OCI-LY7 (cell line): ENCODE data around the gene TOX3. TPM values are rescaled to one million over a fixed set of nuclear protein-coding genes. Genes with fewer than 3 reads are reported as not detected.

Experiments used
- BruUV-seq: library from RNA; stranded (reverse); fragments of 400-500 nt; replicated peaks from 2 replicates; lab custom pipeline; 2021; lab: Mats Ljungman, UMichigan
- CTCF ChIA-PET: fragments of 300-600 bp; sonication (Branson Sonifier 250); formaldehyde crosslinking; loops from one replicate; lab custom pipeline; 2022; ENCODE audit warnings: antibody characterized with exemption; ENCODE audit not compliant: unreplicated experiment; lab: Charles Lee
- POLR2A ChIA-PET: fragments of 300-600 bp; sonication (Branson Sonifier 250); formaldehyde crosslinking; loops from one replicate; lab custom pipeline; 2022; ENCODE audit warnings: antibody characterized with exemption; lab: Charles Lee
- DNase-seq: peaks from one replicate; pipeline ENCODE4 v3.0.0-alpha.2; 2015; ENCODE audit warnings: low spot score
- H2AFZ ChIP-seq: fragments of 200-600 bp; sonication (generic), shearing (Covaris generic); 2 replicates; pipeline ENCODE4 v1.6.1; 2014; ENCODE audit warnings: mild to moderate bottlenecking, antibody characterized with exemption, low read length, moderate library complexity
- H3K27ac ChIP-seq: fragments of 200-600 bp; sonication (generic); 2 replicates; pipeline ENCODE4 v1.5.1; 2014; ENCODE audit warnings: mixed run types, low read depth, mild to moderate bottlenecking, moderate library complexity, low read length, inconsistent platforms; ENCODE audit not compliant: poor library complexity, severe bottlenecking
- H3K36me3 ChIP-seq: fragments of 200-600 bp; sonication (generic); 2 replicates; pipeline ENCODE4 v1.6.1; 2014; ENCODE audit warnings: mild to moderate bottlenecking, antibody characterized with exemption, low read length, moderate library complexity, mixed read lengths; ENCODE audit not compliant: insufficient read depth
- H3K4me1 ChIP-seq: fragments of 200-600 bp; sonication (generic); 2 replicates; pipeline ENCODE4 v1.5.1; 2014; ENCODE audit warnings: mild to moderate bottlenecking, low read length; ENCODE audit not compliant: insufficient read depth, poor library complexity, severe bottlenecking
- H3K4me2 ChIP-seq: fragments of 200-600 bp; sonication (generic); 2 replicates; pipeline ENCODE4 v1.6.1; 2014; ENCODE audit warnings: mild to moderate bottlenecking, low read length
- H3K4me3 ChIP-seq: fragments of 200-600 bp; sonication (generic); 2 replicates; pipeline ENCODE4 v1.5.1; 2014; ENCODE audit warnings: mild to moderate bottlenecking, low read depth, low read length; ENCODE audit not compliant: poor library complexity, severe bottlenecking
- H3K79me2 ChIP-seq: fragments of 200-600 bp; sonication (generic); 2 replicates; pipeline ENCODE4 v1.6.1; 2016; ENCODE audit warnings: low read depth, mild to moderate bottlenecking, low read length, moderate library complexity, mixed read lengths; ENCODE audit not compliant: insufficient read depth
- H3K9me2 ChIP-seq: fragments of 200-600 bp; sonication (generic); 2 replicates; pipeline ENCODE4 v1.6.1; 2016; ENCODE audit warnings: mild to moderate bottlenecking, low read length, mixed read lengths; ENCODE audit not compliant: insufficient read depth
- H3K9me3 ChIP-seq: fragments of 200-600 bp; sonication (generic); 2 replicates; pipeline ENCODE4 v1.6.1; 2014; ENCODE audit warnings: mild to moderate bottlenecking, mixed run types, low read length, mixed read lengths
- H4K20me1 ChIP-seq: fragments of 200-600 bp; sonication (generic); 2 replicates; pipeline ENCODE4 v1.6.1; 2014; ENCODE audit warnings: mild to moderate bottlenecking, antibody characterized with exemption, low read length, moderate library complexity, mixed read lengths; ENCODE audit not compliant: insufficient read depth
- CTCF ChIP-seq: fragments of 200-600 bp; sonication (generic); conservative IDR thresholded peaks from 2 replicates; pipeline ENCODE4 v1.5.1; 2014; ENCODE audit warnings: mild to moderate bottlenecking, antibody characterized with exemption, low read length, moderate library complexity, mixed read lengths
- EZH2phosphoT487 ChIP-seq: fragments of 200-600 bp; sonication (generic); IDR thresholded peaks from 2 replicates; pipeline ENCODE4 v1.6.1; 2018; ENCODE audit warnings: low read depth, borderline replicate concordance, mild to moderate bottlenecking, mixed run types, antibody characterized with exemption, low read length, moderate library complexity, mixed read lengths
- intact Hi-C: fragments of 100-400 bp; cut with micrococcal nuclease; formaldehyde crosslinking; loops from one replicate; pipeline ENCODE4 v1.10.0; 2022; ENCODE audit not compliant: unreplicated experiment
- total RNA-seq, 2 experiments: library from RNA; depleted of rRNA in 1 of 2; stranded (reverse); fragments of >200 nt in 1 of 2; shearing (Covaris generic) in 1 of 2; gene quantifications; 2 replicates each; pipeline ENCODE4 v1.2.3, GENCODE V29; 2014 to 2022

TOX3 gene
- total RNA-seq, 2 experiments from 2014 or later, result not detected

GRCh38 chr16:52577130-52577706 lies 30.3 kb upstream of the TOX3 start:
- H4K20me1 ChIP-seq, result no peaks in the 10 kb centered on the region
- H3K9me3 ChIP-seq, result no peaks in the 10 kb centered on the region
- H3K4me1 ChIP-seq, result peaks cover 17% of the 10 kb centered on the region
- no peak overlapping the region for H3K4me2 ChIP-seq
- no peak overlapping the region for H3K27ac ChIP-seq
- no peak overlapping the region for H3K4me3 ChIP-seq
- no peaks in the 10 kb centered on the region for H3K79me2 ChIP-seq
- ChIA-PET CTCF (no interaction called here), POLR2A (interaction anchor here (0.5 to 1.1 kb wide), 2 partner anchors 9 to 17 kb away, joined by 5 to 6 read pairs; no protein-coding TSS in a partner anchor)
- H3K36me3 ChIP-seq, result no peaks in the 10 kb centered on the region
- no peaks in the 10 kb centered on the region for H3K9me2 ChIP-seq
- TF ChIP-seq EZH2phosphoT487 (no peak), CTCF (no peak)
- H2AFZ ChIP-seq, result peak overlapping the region; percentile 3; the same call in 1 of the 2 replicates
- no TSS peak for BruUV-seq
- peak; percentile 56 for DNase-seq
- intact Hi-C loops, result no loop called here

- BruUV-seq, result no TSS peak
- TF ChIP-seq EZH2phosphoT487 (no peak), CTCF (no peak)
- no peak for DNase-seq
- no peak overlapping the region for H2AFZ ChIP-seq
- H3K4me1 ChIP-seq, result peaks cover 17% of the 10 kb centered on the region
- H3K27ac ChIP-seq, result no peak overlapping the region
- H3K9me3 ChIP-seq, result no peaks in the 10 kb centered on the region
- ChIA-PET POLR2A (no interaction called here), CTCF (no interaction called here)
- H3K79me2 ChIP-seq, result no peaks in the 10 kb centered on the region
- H3K9me2 ChIP-seq, result no peaks in the 10 kb centered on the region
- no peak overlapping the region for H3K4me3 ChIP-seq
- no peaks in the 10 kb centered on the region for H3K36me3 ChIP-seq
- intact Hi-C loops, result no loop called here
- no peak overlapping the region for H3K4me2 ChIP-seq
- no peaks in the 10 kb centered on the region for H4K20me1 ChIP-seq
Measured at GRCh38 chr16:52573365-52574299, 26.7 kb upstream of the TOX3 start.
